GM18505 (cell line): ENCODE results near the gene MAPRE3.

ENCODE experiments used
- ATAC-seq: cut with Tn5 transposase; IDR thresholded peaks from one replicate; pipeline ENCODE4 v1.9.1; 2021; ENCODE audit not compliant: unreplicated experiment
- POLR2A ChIP-seq: IDR thresholded peaks from 4 replicates; pipeline ENCODE4 v1.6.1; 2011; ENCODE audit warnings: borderline replicate concordance; ENCODE audit not compliant: insufficient read depth, insufficient read length; ENCODE audit errors: extremely low read depth

MAPRE3 gene

GRCh38 chr2:27023740-27024139 is 53.3 kb downstream of the MAPRE3 start:
- no peak for TF ChIP-seq POLR2A
- no peak for ATAC-seq

GRCh38 chr2:27024188-27024587 is 53.8 kb downstream of the MAPRE3 start:
- TF ChIP-seq POLR2A = no peak

GRCh38 chr2:27024812-27025211 is 54.4 kb downstream of the MAPRE3 start:
- no peak for TF ChIP-seq POLR2A
- no peak for ATAC-seq

More at GRCh38 chr2:27024188-27024587, 53.8 kb downstream of the MAPRE3 start:
- ATAC-seq = no peak

GRCh38 chr2:27025281-27025800 is 54.9 kb downstream of the MAPRE3 start:
- ATAC-seq = no peak
- TF ChIP-seq POLR2A = no peak

GRCh38 chr2:27025861-27026851 is 55.7 kb downstream of the MAPRE3 start:
- TF ChIP-seq POLR2A = no peak
- ATAC-seq = no peak

- no peak for TF ChIP-seq POLR2A
- ATAC-seq = no peak
Measured at GRCh38 chr2:27027211-27027651, 56.8 kb downstream of the MAPRE3 start.

- ATAC-seq = no peak
- no peak for TF ChIP-seq POLR2A
Measured at GRCh38 chr2:27029051-27029450, 58.6 kb downstream of the MAPRE3 start.

- peak; percentile 83 for TF ChIP-seq POLR2A
- ATAC-seq = peak; percentile 81
Measured at GRCh38 chr2:27032495-27033252, 62.2 kb downstream of the MAPRE3 start, which contains the start of gene TMEM214. TSS of gene TMEM214 (plus strand) at chr2:27032965. CDS start at chr2:27033016, 51 bp downstream.

- TF ChIP-seq POLR2A = no peak
- ATAC-seq = no peak
Measured at GRCh38 chr2:27033253-27033852, 62.9 kb downstream of the MAPRE3 start.

- TF ChIP-seq POLR2A = no peak
- ATAC-seq = no peak
Measured at GRCh38 chr2:27038012-27038411, 67.6 kb downstream of the MAPRE3 start.

GRCh38 chr2:27038631-27039339 is 68.3 kb downstream of the MAPRE3 start:
- no peak for ATAC-seq
- no peak for TF ChIP-seq POLR2A

GRCh38 chr2:27039426-27039825 is 69.0 kb downstream of the MAPRE3 start:
- no peak for ATAC-seq
- TF ChIP-seq POLR2A = no peak
